Measurements from ENCODE around the gene FAM193A. TPM values are rescaled to one million over a fixed set of nuclear protein-coding genes. Genes with fewer than 3 reads are reported as not detected.
"Not testable (repeated sequence)": the region's sequence is repeated elsewhere in the genome, so short reads cannot be mapped to it uniquely, and the experiment has no call there.

Gene FAM193A
- total RNA-seq, 2 experiments from 2014 or later: 28.4 to 30.0 TPM

DNA sequence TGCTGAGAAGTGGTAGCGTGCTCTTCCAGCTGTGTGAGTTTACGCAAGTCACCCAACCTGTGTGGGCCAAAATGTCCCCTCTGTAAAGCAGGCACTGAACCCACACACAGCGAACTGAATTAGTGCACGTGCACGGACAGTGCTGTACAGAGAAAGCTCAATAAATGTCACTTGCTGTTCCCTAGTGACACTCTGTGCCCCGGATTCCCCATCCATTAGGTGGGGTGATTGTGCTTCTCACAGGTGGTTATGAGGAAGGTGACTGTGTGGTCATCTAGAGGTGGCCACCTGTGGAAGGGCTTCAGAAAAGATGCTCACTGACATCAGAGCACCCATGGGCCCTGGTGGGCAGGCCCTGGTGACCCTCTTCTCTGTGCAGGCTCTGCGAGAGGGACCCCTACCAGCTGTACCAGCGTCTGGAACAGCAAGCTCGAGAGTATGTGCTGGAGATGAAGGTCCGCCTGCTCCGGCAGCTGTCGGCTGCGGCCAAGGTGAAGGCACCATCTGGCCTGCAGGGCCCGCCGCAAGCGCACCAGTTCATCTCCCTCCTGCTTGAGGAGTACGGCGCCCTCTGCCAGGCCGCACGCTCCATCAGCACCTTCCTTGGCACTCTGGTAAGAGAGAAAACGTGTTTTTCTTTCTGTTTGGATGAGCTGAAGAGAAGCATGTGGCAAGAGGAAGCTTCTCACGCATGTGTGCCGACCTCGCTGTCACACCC is 94.3 kb downstream of the FAM193A start:
- Histone ChIP-seq H3K27ac (ENCODE audit: low read depth in 1 of 2, low read length in 2 of 2) (no peak overlapping the region), H3K4me3 (ENCODE audit: low read length) (no peak overlapping the region), H3K4me1 (ENCODE audit: insufficient read depth, low read length) (no peaks in the 10 kb centered on the region), H3K36me3 (ENCODE audit: insufficient read depth, low read length) (peaks cover 66% of the 10 kb centered on the region), H3K9me3 (ENCODE audit: control insufficient read depth in 1 of 2, insufficient read depth in 1 of 2, low read length in 2 of 2) (no peaks in the 10 kb centered on the region), H3K27me3 (ENCODE audit: control insufficient read depth in 1 of 2, insufficient read depth in 2 of 2, low read length in 2 of 2) (no peaks in the 10 kb centered on the region)
- CTCF ChIA-PET: interaction anchor here (1.5 kb wide), 1 partner anchor 407 kb away, joined by 3 read pairs; no protein-coding TSS in a partner anchor
- Mint-ChIP-seq H3K9me3 (no peaks in the 10 kb centered on the region), H3K4me1 (ENCODE audit: low read depth) (no peaks in the 10 kb centered on the region), H3K27me3 (no peaks in the 10 kb centered on the region), H3K36me3 (ENCODE audit: low read depth) (peaks cover 81% of the 10 kb centered on the region), H3K27ac (no peak overlapping the region), H3K4me3 (no peak overlapping the region)
- no peak for ATAC-seq (ENCODE audit: poor library complexity)
- TF ChIP-seq, protein P1, sequence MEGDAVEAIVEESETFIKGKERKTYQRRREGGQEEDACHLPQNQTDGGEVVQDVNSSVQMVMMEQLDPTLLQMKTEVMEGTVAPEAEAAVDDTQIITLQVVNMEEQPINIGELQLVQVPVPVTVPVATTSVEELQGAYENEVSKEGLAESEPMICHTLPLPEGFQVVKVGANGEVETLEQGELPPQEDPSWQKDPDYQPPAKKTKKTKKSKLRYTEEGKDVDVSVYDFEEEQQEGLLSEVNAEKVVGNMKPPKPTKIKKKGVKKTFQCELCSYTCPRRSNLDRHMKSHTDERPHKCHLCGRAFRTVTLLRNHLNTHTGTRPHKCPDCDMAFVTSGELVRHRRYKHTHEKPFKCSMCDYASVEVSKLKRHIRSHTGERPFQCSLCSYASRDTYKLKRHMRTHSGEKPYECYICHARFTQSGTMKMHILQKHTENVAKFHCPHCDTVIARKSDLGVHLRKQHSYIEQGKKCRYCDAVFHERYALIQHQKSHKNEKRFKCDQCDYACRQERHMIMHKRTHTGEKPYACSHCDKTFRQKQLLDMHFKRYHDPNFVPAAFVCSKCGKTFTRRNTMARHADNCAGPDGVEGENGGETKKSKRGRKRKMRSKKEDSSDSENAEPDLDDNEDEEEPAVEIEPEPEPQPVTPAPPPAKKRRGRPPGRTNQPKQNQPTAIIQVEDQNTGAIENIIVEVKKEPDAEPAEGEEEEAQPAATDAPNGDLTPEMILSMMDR (IDR thresholded peaks at IDR 0.05): no peak
- POLR2A ChIA-PET: no interaction called here
- no peak for DNase-seq
- intact Hi-C loops (cut with DNase I, micrococcal nuclease): no loop called here

DNA sequence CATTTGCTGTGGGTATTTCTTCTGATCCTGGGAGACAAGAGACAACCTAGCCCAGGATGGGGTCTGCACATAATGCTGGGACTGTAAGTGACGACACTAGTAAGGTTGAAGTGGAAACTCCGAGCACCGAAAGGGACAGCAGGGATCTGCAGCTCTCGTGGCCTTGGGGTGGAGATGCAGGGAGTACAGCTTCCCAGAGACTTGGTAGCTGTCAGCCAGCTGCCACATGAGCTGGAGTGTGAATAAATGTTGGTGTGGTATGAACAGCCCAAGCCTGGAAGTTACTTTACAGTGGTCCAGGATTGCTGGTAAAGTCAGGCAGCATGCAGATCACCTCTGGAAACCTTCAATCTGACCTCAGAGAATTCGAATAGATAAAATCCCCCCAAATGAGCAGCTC is 97.6 kb downstream of the FAM193A start:
- DNase-seq: no peak
- CTCF ChIA-PET: no interaction called here

DNA sequence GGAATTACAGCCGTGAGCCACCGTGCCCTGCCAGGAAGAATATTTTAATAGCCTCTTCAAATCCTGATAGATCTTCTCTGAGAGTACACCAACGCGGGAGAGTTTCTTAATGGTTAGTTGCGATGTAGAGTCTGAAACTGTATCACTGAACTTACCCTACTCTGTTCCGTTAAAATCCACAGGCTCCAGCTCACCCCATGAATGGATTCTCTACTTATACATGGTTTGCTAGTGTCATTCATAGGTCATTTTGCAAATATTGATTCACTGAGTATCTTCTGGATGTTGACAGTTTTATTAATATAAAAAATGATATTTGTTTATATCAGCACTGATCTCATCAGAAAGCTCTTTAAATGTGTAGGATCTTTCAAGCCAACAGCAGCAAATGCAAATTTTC is 99.9 kb downstream of the FAM193A start:
- ChIA-PET POLR2A (no interaction called here), CTCF (interaction anchor here (0.6 kb wide), 1 partner anchor 1007 kb away, joined by 4 read pairs; no protein-coding TSS in a partner anchor)
- Mint-ChIP-seq H3K4me1 (ENCODE audit: low read depth) (no peaks in the 10 kb centered on the region), H3K4me3 (no peak overlapping the region), H3K9me3 (no peaks in the 10 kb centered on the region), H3K27me3 (no peaks in the 10 kb centered on the region), H3K36me3 (ENCODE audit: low read depth) (peaks cover 85% of the 10 kb centered on the region), H3K27ac (no peak overlapping the region)
- intact Hi-C loops (cut with DNase I, micrococcal nuclease): no loop called here
- peaks cover 76% of the 10 kb centered on the region for H3K36me3 ChIP-seq (ENCODE audit: insufficient read depth, low read length)
- ATAC-seq (ENCODE audit: poor library complexity) (no peak), DNase-seq (no peak)
- H3K4me1 ChIP-seq (ENCODE audit: insufficient read depth, low read length): no peaks in the 10 kb centered on the region
- H3K9me3 ChIP-seq (ENCODE audit: control insufficient read depth in 1 of 2, insufficient read depth in 1 of 2, low read length in 2 of 2): no peaks in the 10 kb centered on the region
- H3K27ac ChIP-seq (ENCODE audit: low read depth in 1 of 2, low read length in 2 of 2): no peak overlapping the region
- H3K27me3 ChIP-seq (ENCODE audit: control insufficient read depth in 1 of 2, insufficient read depth in 2 of 2, low read length in 2 of 2): no peaks in the 10 kb centered on the region
- no peak overlapping the region for H3K4me3 ChIP-seq (ENCODE audit: low read length)
- TF ChIP-seq, protein P1 (IDR thresholded peaks at IDR 0.05): no peak

More for the DNA sequence above, 97.6 kb downstream of the FAM193A start:
- POLR2A ChIA-PET: no interaction called here
- TF ChIP-seq, protein P1 (IDR thresholded peaks at IDR 0.05): no peak
- Histone ChIP-seq H3K27ac (ENCODE audit: low read depth in 1 of 2, low read length in 2 of 2) (no peak overlapping the region), H3K9me3 (ENCODE audit: control insufficient read depth in 1 of 2, insufficient read depth in 1 of 2, low read length in 2 of 2) (no peaks in the 10 kb centered on the region), H3K27me3 (ENCODE audit: control insufficient read depth in 1 of 2, insufficient read depth in 2 of 2, low read length in 2 of 2) (no peaks in the 10 kb centered on the region), H3K36me3 (ENCODE audit: insufficient read depth, low read length) (peaks cover 73% of the 10 kb centered on the region), H3K4me1 (ENCODE audit: insufficient read depth, low read length) (no peaks in the 10 kb centered on the region), H3K4me3 (ENCODE audit: low read length) (no peak overlapping the region)
- Mint-ChIP-seq H3K36me3 (ENCODE audit: low read depth) (peaks cover 86% of the 10 kb centered on the region), H3K4me3 (no peak overlapping the region), H3K4me1 (ENCODE audit: low read depth) (no peaks in the 10 kb centered on the region), H3K9me3 (no peaks in the 10 kb centered on the region), H3K27me3 (no peaks in the 10 kb centered on the region), H3K27ac (no peak overlapping the region)
- intact Hi-C loops (cut with DNase I, micrococcal nuclease): no loop called here
- ATAC-seq (ENCODE audit: poor library complexity): no peak

DNA sequence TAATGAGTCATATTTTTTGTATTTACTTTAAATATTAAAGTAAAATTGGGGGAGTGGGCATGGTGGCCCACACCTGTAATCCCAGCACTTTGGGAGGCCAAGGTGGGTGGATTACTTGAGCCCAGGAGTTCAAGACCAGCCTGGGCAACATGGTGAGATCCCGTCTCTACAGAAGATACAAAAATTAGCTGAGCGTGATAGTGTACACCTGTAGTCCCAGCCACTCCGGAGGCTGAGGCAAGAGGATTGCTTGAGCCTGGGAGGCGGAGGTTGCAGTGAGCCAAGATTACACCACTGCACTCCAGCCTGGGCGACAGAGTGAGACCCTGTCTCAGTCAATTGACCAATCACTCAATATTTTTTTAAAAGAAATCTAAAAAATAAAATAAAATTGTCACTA is 100.5 kb downstream of the FAM193A start:
- H3K36me3 ChIP-seq (ENCODE audit: insufficient read depth, low read length): peaks cover 73% of the 10 kb centered on the region
- intact Hi-C loops (cut with DNase I, micrococcal nuclease); H3K4me1 ChIP-seq (ENCODE audit: insufficient read depth, low read length); H3K4me3 Mint-ChIP-seq; H3K27me3 Mint-ChIP-seq; H3K4me3 ChIP-seq (ENCODE audit: low read length); H3K27ac ChIP-seq (ENCODE audit: low read depth in 1 of 2, low read length in 2 of 2); DNase-seq; H3K9me3 Mint-ChIP-seq; H3K27ac Mint-ChIP-seq; CTCF ChIA-PET; ATAC-seq (ENCODE audit: poor library complexity); POLR2A ChIA-PET; H3K27me3 ChIP-seq (ENCODE audit: control insufficient read depth in 1 of 2, insufficient read depth in 2 of 2, low read length in 2 of 2); H3K9me3 ChIP-seq (ENCODE audit: control insufficient read depth in 1 of 2, insufficient read depth in 1 of 2, low read length in 2 of 2); H3K4me1 Mint-ChIP-seq (ENCODE audit: low read depth): not testable (repeated sequence)
- H3K36me3 Mint-ChIP-seq (ENCODE audit: low read depth): peaks cover 83% of the 10 kb centered on the region

All from CD4-positive, alpha-beta T cell (primary cell).